ENCODE measurements around the gene TUB. TPM values are rescaled to one million over a fixed set of nuclear protein-coding genes. Genes with fewer than 3 reads are reported as not detected.

The TUB gene
- total RNA-seq, 4 donors from 2014 or later = 8.2 to 19.0 (median 13.4) TPM

GRCh38 chr11:8089791-8090510 is 8.9 kb downstream of the TUB start:
- no peak overlapping the region for H3K27ac ChIP-seq
- H3K4me3 ChIP-seq = no peak overlapping the region
- no peak for ATAC-seq
- 60% methylated on average over 2 of the region's 17 CpGs; no CpG with 5 or more reads in 1 of the 2 donors for WGBS, 2 donors (ENCODE audit: low coverage in 1 of 2)
- peaks cover 0 to 22% of the 10 kb centered on the region in 2 donors for H3K36me3 ChIP-seq
- H3K9me3 ChIP-seq = no peaks in the 10 kb centered on the region
- peaks cover 0 to 35% (median 22%) of the 10 kb centered on the region in 3 donors for H3K4me1 ChIP-seq
- H3K27me3 ChIP-seq = no peaks in the 10 kb centered on the region
- TF ChIP-seq CTCF (IDR thresholded peaks at IDR 0.05) = no peak
- no peak for TF ChIP-seq POLR2AphosphoS5 (IDR thresholded peaks at IDR 0.05)
- no peak for TF ChIP-seq EP300 (IDR thresholded peaks at IDR 0.05)
- TF ChIP-seq POLR2A (IDR thresholded peaks at IDR 0.05) = no peak

- no peak for ATAC-seq
- Histone ChIP-seq H3K9me3 (no peaks in the 10 kb centered on the region), H3K4me1 (peaks cover 0 to 37% (median 22%) of the 10 kb centered on the region in 3 donors), H3K27me3 (no peaks in the 10 kb centered on the region), H3K27ac (no peak overlapping the region), H3K4me3 (no peak overlapping the region), H3K36me3 (peaks cover 0 to 27% of the 10 kb centered on the region in 2 donors)
- no peak for TF ChIP-seq POLR2A (IDR thresholded peaks at IDR 0.05)
- peak in 3 of 4 experiments; percentile 30 to 58 (median 44) for TF ChIP-seq CTCF (IDR thresholded peaks at IDR 0.05)
- 20 to 38% methylated on average over 1 to 3 of the region's 5 CpGs for WGBS, 2 donors (ENCODE audit: low coverage in 1 of 2)
Measured at GRCh38 chr11:8090756-8091155, 9.7 kb downstream of the TUB start.

- 60 to 80% methylated on average over 1 to 2 of the region's 5 CpGs for WGBS, 2 donors (ENCODE audit: low coverage in 1 of 2)
- Histone ChIP-seq H3K27ac (no peak overlapping the region), H3K27me3 (no peaks in the 10 kb centered on the region), H3K36me3 (peaks cover 0 to 31% of the 10 kb centered on the region in 2 donors), H3K4me1 (peaks cover 0 to 27% (median 12%) of the 10 kb centered on the region in 3 donors), H3K9me3 (no peaks in the 10 kb centered on the region), H3K4me3 (no peak overlapping the region)
- TF ChIP-seq POLR2AphosphoS5 (IDR thresholded peaks at IDR 0.05) = no peak
- no peak for TF ChIP-seq POLR2A (IDR thresholded peaks at IDR 0.05)
- no peak for TF ChIP-seq EP300 (IDR thresholded peaks at IDR 0.05)
- no peak for TF ChIP-seq CTCF (IDR thresholded peaks at IDR 0.05)
- no peak for ATAC-seq
Measured at GRCh38 chr11:8091721-8092120, 10.7 kb downstream of the TUB start.

GRCh38 chr11:8092587-8093424 is 11.8 kb downstream of the TUB start:
- no peak overlapping the region for H3K27ac ChIP-seq
- H3K4me3 ChIP-seq = no peak overlapping the region
- H3K9me3 ChIP-seq = no peaks in the 10 kb centered on the region
- peaks cover 0 to 22% (median 10%) of the 10 kb centered on the region in 3 donors for H3K4me1 ChIP-seq
- peak; percentile 61 for ATAC-seq
- 5 to 20% methylated on average over 4 to 6 of the region's 11 CpGs for WGBS, 2 donors (ENCODE audit: low coverage in 1 of 2)
- TF ChIP-seq CTCF (IDR thresholded peaks at IDR 0.05) (peak in 3 of 4 experiments; percentile 57 to 72 (median 58)), EP300 (IDR thresholded peaks at IDR 0.05) (no peak), POLR2AphosphoS5 (IDR thresholded peaks at IDR 0.05) (no peak), POLR2A (IDR thresholded peaks at IDR 0.05) (no peak)
- no peaks in the 10 kb centered on the region for H3K27me3 ChIP-seq
- peaks cover 0 to 42% of the 10 kb centered on the region in 2 donors for H3K36me3 ChIP-seq
